Stomach (tissue), 4 donors: ENCODE results near the gene GALNT2.

Experiments
- EP300 ChIP-seq: sonication (generic); formaldehyde crosslinking; IDR thresholded peaks from one replicate; pipeline ENCODE4 v1.6.1; 2017; ENCODE audit warnings: antibody characterized with exemption
- POLR2AphosphoS5 ChIP-seq, 3 donors: sonication (generic); formaldehyde crosslinking; IDR thresholded peaks; one replicate each; pipeline ENCODE4 v1.6.1; 2016; ENCODE audit warnings: antibody characterized with exemption in 3 of 3
- TF ChIP-seq, protein P1 (sequence below), 7 experiments: fragments of 450-650 bp in 4 of 7; fragments of 200-600 bp in 3 of 7; sonication (generic) in 3 of 7; IDR thresholded peaks; one replicate each; pipeline ENCODE4 v1.5.1; 2016 to 2019; ENCODE audit warnings: antibody characterized with exemption in 7 of 7, control low read depth in 2 of 7, mild to moderate bottlenecking in 1 of 7

DNA sequence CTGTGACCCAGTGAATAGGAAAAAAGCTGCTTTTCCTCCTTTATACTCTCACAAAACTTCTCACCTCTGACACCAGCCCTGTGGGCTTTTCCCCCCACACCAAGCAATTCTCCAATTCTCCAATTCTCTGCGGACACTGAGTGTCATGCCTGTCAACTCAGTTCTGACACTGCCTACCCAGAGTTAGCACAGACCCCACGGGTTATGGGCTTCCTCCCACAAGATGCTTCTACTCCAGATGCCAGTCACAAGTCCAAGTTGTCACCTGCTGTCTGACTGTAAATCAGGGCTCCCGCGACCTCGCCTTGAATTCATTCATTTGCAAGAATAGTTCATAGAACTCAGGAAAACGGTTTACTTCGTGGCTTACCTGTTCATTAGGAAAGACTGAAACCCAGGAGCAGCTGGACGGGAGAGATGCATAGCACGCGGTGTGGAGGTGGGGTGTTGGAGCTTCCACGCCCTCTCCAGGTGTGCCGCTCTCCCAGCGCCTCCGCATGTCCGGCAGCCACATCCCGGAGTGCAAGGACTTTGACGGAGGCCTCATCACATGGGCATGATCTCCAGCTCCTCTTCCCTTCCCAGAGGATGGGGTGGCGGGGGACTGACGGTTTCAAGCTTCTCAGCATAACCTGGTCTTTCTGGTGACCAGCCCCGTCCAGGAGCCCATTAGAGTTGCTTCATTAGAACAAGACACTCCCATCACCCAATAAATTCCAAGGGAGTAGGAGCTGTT is 204.4 kb downstream of the GALNT2 start:
- TF ChIP-seq, protein P1, sequence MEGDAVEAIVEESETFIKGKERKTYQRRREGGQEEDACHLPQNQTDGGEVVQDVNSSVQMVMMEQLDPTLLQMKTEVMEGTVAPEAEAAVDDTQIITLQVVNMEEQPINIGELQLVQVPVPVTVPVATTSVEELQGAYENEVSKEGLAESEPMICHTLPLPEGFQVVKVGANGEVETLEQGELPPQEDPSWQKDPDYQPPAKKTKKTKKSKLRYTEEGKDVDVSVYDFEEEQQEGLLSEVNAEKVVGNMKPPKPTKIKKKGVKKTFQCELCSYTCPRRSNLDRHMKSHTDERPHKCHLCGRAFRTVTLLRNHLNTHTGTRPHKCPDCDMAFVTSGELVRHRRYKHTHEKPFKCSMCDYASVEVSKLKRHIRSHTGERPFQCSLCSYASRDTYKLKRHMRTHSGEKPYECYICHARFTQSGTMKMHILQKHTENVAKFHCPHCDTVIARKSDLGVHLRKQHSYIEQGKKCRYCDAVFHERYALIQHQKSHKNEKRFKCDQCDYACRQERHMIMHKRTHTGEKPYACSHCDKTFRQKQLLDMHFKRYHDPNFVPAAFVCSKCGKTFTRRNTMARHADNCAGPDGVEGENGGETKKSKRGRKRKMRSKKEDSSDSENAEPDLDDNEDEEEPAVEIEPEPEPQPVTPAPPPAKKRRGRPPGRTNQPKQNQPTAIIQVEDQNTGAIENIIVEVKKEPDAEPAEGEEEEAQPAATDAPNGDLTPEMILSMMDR (IDR thresholded peaks at IDR 0.05) = no peak
- no peak for TF ChIP-seq POLR2AphosphoS5 (IDR thresholded peaks at IDR 0.05)
- TF ChIP-seq EP300 = no peak
